Erythroblast (primary cell): ENCODE measurements around the gene GPC6.

Experiments
- GATA1 ChIP-seq: IDR thresholded peaks from 2 replicates; pipeline ENCODE4 v1.6.1; 2011; ENCODE audit warnings: low read depth, mild to moderate bottlenecking, control low read depth, low read length, moderate library complexity
- POLR2A ChIP-seq: IDR thresholded peaks from 2 replicates; pipeline ENCODE4 v1.6.1; 2011; ENCODE audit warnings: mild to moderate bottlenecking, low read length

DNA sequence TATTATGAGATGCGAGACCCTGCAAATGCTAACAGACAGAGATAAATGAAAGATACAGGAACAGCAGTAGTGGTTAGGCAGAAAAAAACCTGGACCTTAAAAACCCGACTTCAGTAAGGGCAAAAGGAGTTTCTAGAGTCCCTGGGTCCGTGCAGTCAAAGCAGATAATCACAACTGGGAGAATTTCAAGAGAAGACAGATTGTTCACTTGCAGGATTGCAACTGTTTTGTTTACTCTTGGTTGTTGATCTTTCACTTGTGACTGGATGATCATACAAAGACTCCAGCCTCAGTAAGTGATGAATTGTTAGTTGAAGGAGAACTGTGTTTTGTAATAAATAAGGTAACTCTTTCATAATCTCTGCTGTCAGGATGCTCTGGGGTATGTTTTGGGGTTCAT, 135.1 kb downstream of the GPC6 start:
- TF ChIP-seq POLR2A, result no peak
- TF ChIP-seq GATA1, result no peak
